K562 (cell line): ENCODE data around the gene KRTCAP2. TPM values are rescaled to one million over a fixed set of nuclear protein-coding genes. Genes with fewer than 3 reads are reported as not detected.
A peak's percentile ranks its signal among the peaks of the same experiment; 100 is the strongest.

Source experiments
- BCOR ChIP-seq: fragments of 450-650 bp; IDR thresholded peaks from 2 replicates; pipeline ENCODE4 v1.6.1; 2016
- FOXJ3 ChIP-seq: sonication (generic); formaldehyde crosslinking; IDR thresholded peaks from 2 replicates; pipeline ENCODE4 v1.4.0; 2020; ENCODE audit warnings: mild to moderate bottlenecking, missing genetic modification reagents
- HIVEP1 ChIP-seq: fragments of 250-450 bp; sonication (Bioruptor Pico); IDR thresholded peaks from 2 replicates; pipeline ENCODE4 v1.4.0; 2020; ENCODE audit warnings: mild to moderate bottlenecking
- HLTF ChIP-seq: fragments of 450-650 bp; IDR thresholded peaks from 2 replicates; pipeline ENCODE4 v1.6.1; 2016
- PHB2 ChIP-seq: fragments of 450-650 bp; IDR thresholded peaks from 2 replicates; pipeline ENCODE4 v1.6.1; 2017; ENCODE audit warnings: low read depth
- PRDM10 ChIP-seq: fragments of 450-650 bp; IDR thresholded peaks from 2 replicates; pipeline ENCODE4 v1.6.1; 2018; ENCODE audit not compliant: partially characterized antibody
- REST ChIP-seq, 2 experiments: fragments of 450-650 bp; formaldehyde crosslinking in 1 of 2; IDR thresholded peaks; 2 replicates each; pipeline versions ENCODE4 v1.4.0 to v1.6.1; 2014 to 2020; ENCODE audit warnings: mild to moderate bottlenecking in 2 of 2, borderline replicate concordance in 1 of 2, low read depth in 1 of 2
- SP1 ChIP-seq: sonication (generic); formaldehyde crosslinking; IDR thresholded peaks from 2 replicates; pipeline ENCODE4 v1.8.1; 2022; ENCODE audit warnings: mild to moderate bottlenecking, missing genetic modification reagents
- THRA ChIP-seq: fragments of 450-650 bp; IDR thresholded peaks from 2 replicates; pipeline ENCODE4 v1.6.1; 2017; ENCODE audit warnings: mild to moderate bottlenecking, moderate library complexity
- ZNF23 ChIP-seq: fragments of 250-450 bp; sonication (Bioruptor Pico); IDR thresholded peaks from 2 replicates; pipeline ENCODE4 v1.4.0; 2020; ENCODE audit warnings: mild to moderate bottlenecking
- ZNF79 ChIP-seq: fragments of 250-450 bp; sonication (Bioruptor Pico); IDR thresholded peaks from 2 replicates; pipeline ENCODE4 v1.4.0; 2020; ENCODE audit warnings: low read depth, mild to moderate bottlenecking, moderate library complexity
- polyA plus RNA-seq, 8 experiments: library from polyadenylated mRNA; depleted of rRNA in 4 of 8; stranded (reverse) in 5 of 8; unstranded in 3 of 8; fragments of >200 nt; fragmentation: Nextera tagmentation in 2 of 8; fragmentation: Illumina TruSeq in 1 of 8; extraction: Ambion mirVana in 2 of 8; extraction: Trizol in 1 of 8; gene quantifications; 2 replicates each; pipeline versions ENCODE4 v1.2.1 to v1.2.3, GENCODE V29; 2011 to 2014; ENCODE audit warnings: inconsistent platforms in 1 of 8, missing spikeins in 1 of 8
- total RNA-seq, 7 experiments: library from RNA; depleted of rRNA in 6 of 7; stranded (reverse); fragments of >200 nt in 6 of 7; fragmentation: Illumina TruSeq in 2 of 7; extraction: Trizol in 2 of 7; gene quantifications; 2 replicates each; pipeline versions ENCODE4 v1.2.1 to v1.2.3, GENCODE V29; 2011 to 2021; ENCODE audit warnings: low replicate concordance in 1 of 7

Gene KRTCAP2
- total and polyA plus RNA-seq, 9 of the 15 experiments (the other 6 are each of a cell fraction or from before 2014, with no cell fraction given) = 126 to 436 (median 244) TPM

- TF ChIP-seq REST (IDR thresholded peaks at IDR 0.05; ENCODE audit: borderline replicate concordance) = peak; percentile 93
- 0 out of 2 replicates have a peak, but pooled peaks have one; percentile 37 for TF ChIP-seq REST (CRISPR knock-in tag; IDR thresholded peaks at IDR 0.05; ENCODE audit: low read depth)
- TF ChIP-seq ZNF79 (CRISPR knock-in tag) = no peak
- TF ChIP-seq BCOR = peak; percentile 10; the same call in 1 of the 2 replicates
- no peak for TF ChIP-seq HIVEP1 (CRISPR knock-in tag)
- TF ChIP-seq THRA = no peak
- TF ChIP-seq HLTF = no peak
- TF ChIP-seq ZNF23 (CRISPR knock-in tag) = no peak
- no peak for TF ChIP-seq PHB2
- TF ChIP-seq PRDM10 = no peak
- TF ChIP-seq SP1 (CRISPR knock-in tag) = peak; percentile 42; the same call in 1 of the 2 replicates
- TF ChIP-seq FOXJ3 (CRISPR knock-in tag) = no peak
Observed at GRCh38 chr1:155167166-155168104, 5.7 kb downstream of the KRTCAP2 start (continued).
